Skeletal muscle tissue (tissue), 4 donors: ENCODE measurements around the gene IPO9. TPM values are rescaled to one million over a fixed set of nuclear protein-coding genes. Genes with fewer than 3 reads are reported as not detected.

Experiments
- H3K27ac ChIP-seq: one replicate; pipeline ENCODE4 v1.7.0; 2013; ENCODE audit warnings: mild to moderate bottlenecking, low read depth, low read length, inconsistent platforms
- H3K27me3 ChIP-seq, 3 donors: one replicate each; pipeline ENCODE4 v1.7.0; 2013; ENCODE audit warnings: low read length in 3 of 3; ENCODE audit not compliant: control insufficient read depth in 3 of 3, insufficient read depth in 3 of 3
- H3K36me3 ChIP-seq, 3 donors: one replicate each; pipeline ENCODE4 v1.7.0; 2013; ENCODE audit warnings: low read length in 3 of 3; ENCODE audit not compliant: control insufficient read depth in 3 of 3, insufficient read depth in 3 of 3
- H3K4me1 ChIP-seq, 3 donors: one replicate each; pipeline ENCODE4 v1.7.0; 2013; ENCODE audit warnings: low read length in 3 of 3, mild to moderate bottlenecking in 3 of 3; ENCODE audit not compliant: control insufficient read depth in 3 of 3, insufficient read depth in 3 of 3
- H3K4me3 ChIP-seq, 3 donors: one replicate each; pipeline ENCODE4 v1.7.0; 2013; ENCODE audit warnings: low read length in 3 of 3
- H3K9ac ChIP-seq, 3 donors: one replicate each; pipeline ENCODE4 v1.7.0; 2013; ENCODE audit warnings: low read length in 3 of 3, mild to moderate bottlenecking in 3 of 3, moderate library complexity in 2 of 3, low read depth in 1 of 3
- H3K9me3 ChIP-seq, 3 donors: one replicate each; pipeline ENCODE4 v1.7.0; 2013; ENCODE audit warnings: low read length in 3 of 3; ENCODE audit not compliant: control insufficient read depth in 3 of 3
- total RNA-seq: library from RNA; depleted of rRNA; stranded (reverse); fragments of >200 nt; gene quantifications from one replicate; pipeline ENCODE4 v1.2.3, GENCODE V29; 2014
- donor health status: Osteomylitis.

IPO9 gene
- total RNA-seq, 1 donor from 2014 or later = 19.3 TPM

- Histone ChIP-seq H3K9ac (no peak overlapping the region), H3K4me1 (no peaks in the 10 kb centered on the region), H3K27ac (no peak overlapping the region), H3K9me3 (no peaks in the 10 kb centered on the region), H3K27me3 (no peaks in the 10 kb centered on the region), H3K4me3 (no peak overlapping the region), H3K36me3 (peaks cover 27 to 76% (median 39%) of the 10 kb centered on the region in 3 donors)
Measured at GRCh38 chr1:201807958-201808632, 20.9 kb upstream of the IPO9 start.

GRCh38 chr1:201808633-201808990 is 20.3 kb upstream of the IPO9 start:
- H3K9me3 ChIP-seq = no peaks in the 10 kb centered on the region

GRCh38 chr1:201809876-201810275 is 19.1 kb upstream of the IPO9 start:
- Histone ChIP-seq H3K36me3 (peaks cover 30 to 69% (median 35%) of the 10 kb centered on the region in 3 donors), H3K9ac (no peak overlapping the region), H3K9me3 (no peaks in the 10 kb centered on the region), H3K27me3 (no peaks in the 10 kb centered on the region), H3K27ac (no peak overlapping the region), H3K4me1 (no peaks in the 10 kb centered on the region), H3K4me3 (no peak overlapping the region)

More at GRCh38 chr1:201808633-201808990, 20.3 kb upstream of the IPO9 start:
- peaks cover 30 to 77% (median 37%) of the 10 kb centered on the region in 3 donors for H3K36me3 ChIP-seq
- no peak overlapping the region for H3K4me3 ChIP-seq
- H3K27me3 ChIP-seq = no peaks in the 10 kb centered on the region
- no peak overlapping the region for H3K27ac ChIP-seq
- no peaks in the 10 kb centered on the region for H3K4me1 ChIP-seq
- H3K9ac ChIP-seq = no peak overlapping the region

- peaks cover 30 to 67% (median 35%) of the 10 kb centered on the region in 3 donors for H3K36me3 ChIP-seq
- no peak overlapping the region for H3K9ac ChIP-seq
- no peak overlapping the region for H3K4me3 ChIP-seq
- no peaks in the 10 kb centered on the region for H3K4me1 ChIP-seq
- H3K9me3 ChIP-seq = no peaks in the 10 kb centered on the region
- no peak overlapping the region for H3K27ac ChIP-seq
- no peaks in the 10 kb centered on the region for H3K27me3 ChIP-seq
Measured at GRCh38 chr1:201810466-201811216, 18.3 kb upstream of the IPO9 start.

- no peak overlapping the region for H3K4me3 ChIP-seq
- no peak overlapping the region for H3K27ac ChIP-seq
- H3K9me3 ChIP-seq = no peaks in the 10 kb centered on the region
- no peaks in the 10 kb centered on the region for H3K27me3 ChIP-seq
- no peaks in the 10 kb centered on the region for H3K4me1 ChIP-seq
- no peak overlapping the region for H3K9ac ChIP-seq
- H3K36me3 ChIP-seq = peaks cover 24 to 58% (median 31%) of the 10 kb centered on the region in 3 donors
Measured at GRCh38 chr1:201813226-201813625, 15.7 kb upstream of the IPO9 start.

- H3K4me3 ChIP-seq = no peak overlapping the region
- H3K9me3 ChIP-seq = no peaks in the 10 kb centered on the region
- no peaks in the 10 kb centered on the region for H3K27me3 ChIP-seq
- no peak overlapping the region for H3K9ac ChIP-seq
- no peak overlapping the region for H3K27ac ChIP-seq
- no peaks in the 10 kb centered on the region for H3K4me1 ChIP-seq
- H3K36me3 ChIP-seq = peaks cover 6 to 49% (median 27%) of the 10 kb centered on the region in 3 donors
Measured at GRCh38 chr1:201816309-201816854, 12.6 kb upstream of the IPO9 start.

GRCh38 chr1:201818971-201819750 is 9.8 kb upstream of the IPO9 start:
- H3K4me1 ChIP-seq = peaks cover 0 to 15% (median 4%) of the 10 kb centered on the region in 3 donors
- no peaks in the 10 kb centered on the region for H3K9me3 ChIP-seq
- no peak overlapping the region for H3K27ac ChIP-seq
- peaks cover 0 to 28% (median 14%) of the 10 kb centered on the region in 3 donors for H3K36me3 ChIP-seq
- no peak overlapping the region for H3K9ac ChIP-seq
- no peak overlapping the region for H3K4me3 ChIP-seq
- H3K27me3 ChIP-seq = no peaks in the 10 kb centered on the region

- Histone ChIP-seq H3K4me3 (no peak overlapping the region), H3K27ac (no peak overlapping the region), H3K36me3 (peaks cover 0 to 25% (median 14%) of the 10 kb centered on the region in 3 donors), H3K9ac (no peak overlapping the region), H3K27me3 (no peaks in the 10 kb centered on the region), H3K9me3 (no peaks in the 10 kb centered on the region), H3K4me1 (peaks cover 0 to 16% (median 4%) of the 10 kb centered on the region in 3 donors)
Measured at GRCh38 chr1:201820413-201820812, 8.5 kb upstream of the IPO9 start.

GRCh38 chr1:201825245-201825644 is 3.7 kb upstream of the IPO9 start:
- peaks cover 8 to 31% (median 16%) of the 10 kb centered on the region in 3 donors for H3K4me1 ChIP-seq
- H3K4me3 ChIP-seq = no peak overlapping the region
- no peaks in the 10 kb centered on the region for H3K27me3 ChIP-seq
- H3K27ac ChIP-seq = no peak overlapping the region
- no peaks in the 10 kb centered on the region for H3K9me3 ChIP-seq
- no peak overlapping the region for H3K9ac ChIP-seq
- H3K36me3 ChIP-seq = peaks cover 0 to 3% (median 2%) of the 10 kb centered on the region in 3 donors
